CD4-positive, alpha-beta T cell treated with Interleukin-17A for 1 hour (primary cell): ENCODE data around the gene SSU72.
A peak's percentile ranks its signal among the peaks of the same experiment; 100 is the strongest.

Experiments used
- DNase-seq: peaks from one replicate; pipeline ENCODE4 v3.0.0-alpha.2; 2020

The SSU72 gene

DNA sequence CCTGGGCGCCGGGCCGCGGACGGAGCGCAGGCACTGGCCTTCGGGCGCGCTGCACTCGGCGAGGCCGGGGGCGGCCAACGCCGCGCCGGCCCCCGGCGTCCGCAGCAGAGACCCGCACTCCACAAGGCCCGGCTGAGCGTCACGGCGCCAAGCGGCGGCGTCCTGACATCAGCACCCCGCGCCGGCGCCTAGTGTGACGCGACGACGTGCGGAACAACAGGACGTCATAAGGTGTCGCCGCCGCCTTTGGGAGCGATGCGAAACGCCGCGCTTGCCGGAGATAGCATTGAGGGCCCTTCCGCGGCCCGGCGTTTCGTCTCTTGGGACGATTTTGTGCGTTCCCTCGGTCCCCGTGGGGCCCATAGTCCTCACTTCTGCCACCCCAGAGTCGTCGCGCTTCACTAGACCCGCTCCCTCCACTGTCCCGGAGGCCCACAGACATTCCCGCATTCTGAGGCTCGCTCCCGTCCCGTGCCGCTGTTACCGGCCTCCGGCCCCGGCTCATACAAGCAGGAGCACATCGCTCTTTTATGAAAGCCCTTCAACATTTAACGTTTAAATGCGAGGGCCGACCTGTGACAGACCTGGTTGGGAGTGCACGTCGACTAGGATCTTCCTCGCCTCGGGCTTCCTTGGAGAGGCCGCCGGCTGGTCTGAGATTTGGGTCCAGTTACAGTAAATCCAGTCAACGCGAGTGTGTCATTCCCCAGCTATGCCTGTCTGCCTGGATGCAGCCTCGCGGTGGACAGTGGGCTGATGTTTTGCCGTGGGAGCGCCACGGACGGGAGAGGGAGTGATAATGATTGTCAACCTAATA lies at the start of gene SSU72:
Gene SSU72, minus strand, starts transcription at position 143 of the 817 bp plus-strand sequence. CDS start 306 bp downstream, outside the sequence.
- peak; percentile 93 for DNase-seq

DNA sequence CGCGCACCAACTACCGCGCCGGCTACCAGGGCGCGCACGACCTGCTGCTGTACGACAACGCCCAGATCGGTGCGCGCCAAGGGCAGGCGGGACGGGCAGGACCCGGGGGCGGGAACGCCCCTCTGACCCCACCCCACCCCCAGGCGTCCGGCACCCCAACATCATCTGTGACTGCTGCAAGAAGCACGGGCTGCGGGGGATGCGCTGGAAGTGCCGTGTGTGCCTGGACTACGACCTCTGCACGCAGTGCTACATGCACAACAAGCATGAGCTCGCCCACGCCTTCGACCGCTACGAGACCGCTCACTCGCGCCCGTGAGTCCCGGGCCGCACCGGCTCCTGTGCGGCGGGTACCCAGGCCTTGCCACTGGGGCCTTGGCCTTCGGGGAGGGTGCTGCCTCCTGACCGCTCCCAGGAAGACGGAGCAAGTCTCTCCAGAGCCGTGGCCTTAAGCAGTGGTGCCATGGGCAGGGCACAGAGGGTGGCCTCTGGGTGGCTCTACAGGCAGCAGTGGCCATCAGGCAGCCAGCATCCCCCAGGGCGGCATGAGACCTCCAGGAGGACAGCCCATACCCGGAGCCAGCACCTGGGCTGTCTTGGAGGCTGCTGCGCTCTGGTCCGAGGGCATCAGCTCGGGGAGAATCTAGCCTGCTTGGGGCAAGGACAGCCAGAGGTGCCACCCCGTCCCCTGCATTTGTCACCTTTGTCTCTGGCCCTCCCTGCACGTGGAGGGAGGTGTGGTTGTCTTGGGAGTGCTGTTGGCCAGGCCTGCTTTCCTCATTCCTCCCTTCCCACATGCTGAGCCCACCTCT lies 49.2 kb upstream of the SSU72 start:
- DNase-seq: no peak

DNA sequence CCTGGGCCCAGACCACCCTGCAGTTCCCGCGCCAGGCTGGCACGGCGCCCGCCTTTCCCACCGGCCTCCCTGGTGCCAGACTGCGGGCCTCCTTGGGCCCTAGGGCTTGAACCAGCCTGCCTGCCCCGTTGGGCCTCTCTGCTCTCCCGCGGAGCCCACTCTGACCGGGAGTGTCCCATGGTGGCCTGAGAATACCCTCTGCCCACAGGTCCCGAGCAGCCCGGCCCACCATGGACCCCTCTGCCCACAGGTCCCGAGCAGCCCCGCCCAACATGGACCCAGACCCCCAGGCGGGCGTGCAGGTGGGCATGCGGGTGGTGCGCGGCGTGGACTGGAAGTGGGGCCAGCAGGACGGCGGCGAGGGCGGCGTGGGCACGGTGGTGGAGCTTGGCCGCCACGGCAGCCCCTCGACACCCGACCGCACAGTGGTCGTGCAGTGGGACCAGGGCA lies 48.5 kb upstream of the SSU72 start:
- DNase-seq: no peak

DNA sequence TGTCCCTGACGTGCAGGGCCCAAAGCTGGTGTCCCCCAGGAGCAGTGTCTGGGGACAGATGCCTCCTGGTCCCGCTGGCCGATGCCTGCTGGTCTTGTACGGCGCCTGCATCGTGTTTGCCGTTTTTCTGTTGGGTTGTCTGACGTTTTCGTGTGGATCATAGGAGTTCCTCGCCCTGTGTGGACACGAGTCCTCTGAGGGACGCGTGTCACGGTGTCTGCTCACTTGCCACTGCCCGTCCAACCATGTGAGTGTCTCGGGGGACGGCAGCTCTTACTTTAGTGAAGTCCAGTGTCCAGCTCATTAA lies 48.1 kb upstream of the SSU72 start:
- no peak for DNase-seq

DNA sequence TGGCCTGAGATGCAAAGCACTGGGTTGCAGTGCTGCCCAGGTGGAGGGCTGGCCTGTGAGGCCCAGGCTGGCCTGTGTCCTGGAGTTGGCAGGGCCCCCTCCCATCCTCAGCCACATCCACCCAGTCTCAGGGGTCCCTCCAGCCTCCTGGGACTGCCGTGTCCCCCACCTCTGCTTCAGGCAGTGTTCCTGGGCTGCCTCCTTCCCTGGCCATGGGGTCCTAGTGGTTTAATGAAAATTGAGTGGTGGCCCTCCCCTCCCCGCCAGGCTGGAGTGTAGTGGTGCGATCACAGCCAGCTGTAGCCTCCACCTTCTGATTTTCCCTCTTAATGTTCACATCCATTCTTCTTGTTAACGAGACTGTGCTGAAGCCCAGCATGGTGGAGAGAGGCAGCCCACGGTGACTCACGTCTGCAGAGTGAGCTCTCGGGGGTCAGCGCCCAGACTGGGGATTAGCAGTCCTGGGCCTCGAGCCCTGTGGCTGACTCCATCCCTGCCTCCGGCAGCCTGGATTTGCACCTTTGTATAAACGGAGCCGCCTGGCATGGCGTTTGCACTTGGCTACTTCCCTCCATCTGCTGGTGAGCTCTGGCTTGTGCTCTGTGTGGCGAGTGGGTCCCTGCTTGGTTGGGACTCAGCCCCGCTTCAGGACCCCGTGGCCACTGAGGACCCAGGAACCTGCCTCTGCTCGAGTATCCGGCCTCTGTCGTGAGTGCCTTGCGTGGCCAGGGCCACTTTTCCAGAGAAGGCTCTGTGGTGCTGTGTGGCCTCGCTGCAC lies 47.5 kb upstream of the SSU72 start:
- no peak for DNase-seq

DNA sequence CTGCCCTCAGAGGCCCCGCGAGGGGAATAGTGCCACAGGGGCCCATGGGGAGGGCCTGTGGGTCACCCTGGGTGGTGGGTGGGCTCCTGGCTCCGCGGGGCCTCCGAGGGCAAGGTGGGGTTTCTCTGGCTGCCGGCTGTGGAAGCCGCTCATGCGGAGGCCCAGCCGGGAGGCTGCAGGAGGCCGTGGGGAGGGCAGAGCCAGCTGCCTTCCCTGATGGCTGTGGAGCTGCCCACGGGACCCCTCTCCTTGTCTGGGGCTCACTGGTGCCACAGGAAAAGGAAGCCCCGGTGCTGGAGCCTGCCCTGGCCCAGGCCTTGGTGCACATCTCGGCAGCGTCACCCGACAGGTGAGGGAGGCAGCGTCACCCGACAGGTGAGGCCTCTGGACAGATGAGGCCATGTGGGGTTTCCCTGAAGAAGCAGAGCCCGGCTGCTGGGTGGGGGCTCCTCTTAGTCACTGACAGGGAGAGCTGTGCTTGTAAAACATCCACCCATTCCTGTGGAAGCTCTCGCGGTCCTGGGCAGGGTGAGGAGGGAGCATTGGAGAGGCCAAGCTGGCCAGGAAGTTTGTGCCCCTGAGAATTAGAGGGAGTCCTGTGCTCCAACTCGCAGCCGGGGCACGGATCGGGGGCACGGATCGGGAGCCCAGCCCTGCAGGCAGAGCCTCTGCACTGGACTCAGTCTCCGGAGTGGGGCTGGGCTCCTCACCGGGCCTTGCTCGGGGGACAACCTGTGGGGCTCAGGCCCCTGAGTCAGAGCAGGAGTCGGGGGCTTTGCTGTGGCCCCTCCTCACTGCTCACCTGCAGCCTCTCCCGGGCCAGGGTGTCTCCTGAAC lies 46.7 kb upstream of the SSU72 start:
- DNase-seq: no peak

DNA sequence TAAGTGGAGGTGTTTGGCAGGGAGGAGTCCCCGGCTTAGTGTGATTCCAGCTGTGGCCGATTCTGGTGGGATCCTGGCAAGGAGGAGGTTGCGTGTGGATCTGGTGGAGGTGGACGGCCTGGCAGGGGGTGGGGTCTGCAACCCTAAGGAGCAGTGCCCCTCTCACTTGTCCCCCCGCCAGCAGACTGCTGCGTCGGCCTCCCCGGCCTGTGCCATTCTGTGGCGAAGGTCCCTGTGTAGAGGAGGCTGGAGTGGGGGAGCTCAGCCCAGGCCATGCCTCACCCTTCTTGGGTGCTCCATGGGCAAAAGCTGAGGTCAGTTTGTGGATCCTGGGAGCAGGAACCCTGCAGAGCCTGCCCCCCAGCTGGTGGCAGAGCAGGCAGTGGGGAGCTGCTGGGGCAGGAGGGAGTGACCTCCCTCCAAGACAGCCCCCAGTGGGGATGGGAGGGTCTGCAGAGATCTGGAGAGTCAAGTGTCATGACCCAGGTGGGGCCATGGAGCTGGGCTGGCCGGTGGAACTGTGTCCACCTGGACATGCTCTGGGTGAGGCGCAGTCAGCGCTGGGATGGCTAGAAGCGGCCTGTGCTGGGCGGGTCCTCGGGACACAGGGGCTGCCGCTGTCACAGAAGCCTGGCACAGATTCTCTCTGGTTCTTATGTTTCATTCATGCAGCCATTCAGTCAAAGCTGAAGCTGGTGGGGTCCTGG lies 45.9 kb upstream of the SSU72 start:
- DNase-seq: no peak

DNA sequence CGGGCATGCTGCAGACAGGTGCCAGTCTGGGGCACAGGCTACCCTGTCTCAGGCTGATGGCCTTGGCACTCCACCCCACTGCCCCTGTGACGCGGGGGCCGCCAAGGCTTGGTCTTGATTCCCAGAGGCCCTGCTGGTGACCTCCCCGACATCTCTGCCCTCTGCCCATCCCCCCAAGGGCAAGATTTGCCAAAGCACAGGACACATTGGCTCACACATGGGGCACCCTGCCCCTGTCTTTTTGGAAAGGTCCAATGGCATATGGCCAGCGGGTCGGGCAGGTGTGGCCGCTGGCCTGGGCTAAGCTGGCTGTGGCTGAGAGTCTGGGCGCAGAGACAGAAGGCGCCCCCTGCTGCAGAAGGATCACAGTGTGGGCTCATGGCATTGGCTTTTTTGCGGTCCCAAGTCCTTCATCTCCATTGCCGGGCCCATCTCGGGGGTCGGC lies 45.3 kb upstream of the SSU72 start:
- DNase-seq: no peak

DNA sequence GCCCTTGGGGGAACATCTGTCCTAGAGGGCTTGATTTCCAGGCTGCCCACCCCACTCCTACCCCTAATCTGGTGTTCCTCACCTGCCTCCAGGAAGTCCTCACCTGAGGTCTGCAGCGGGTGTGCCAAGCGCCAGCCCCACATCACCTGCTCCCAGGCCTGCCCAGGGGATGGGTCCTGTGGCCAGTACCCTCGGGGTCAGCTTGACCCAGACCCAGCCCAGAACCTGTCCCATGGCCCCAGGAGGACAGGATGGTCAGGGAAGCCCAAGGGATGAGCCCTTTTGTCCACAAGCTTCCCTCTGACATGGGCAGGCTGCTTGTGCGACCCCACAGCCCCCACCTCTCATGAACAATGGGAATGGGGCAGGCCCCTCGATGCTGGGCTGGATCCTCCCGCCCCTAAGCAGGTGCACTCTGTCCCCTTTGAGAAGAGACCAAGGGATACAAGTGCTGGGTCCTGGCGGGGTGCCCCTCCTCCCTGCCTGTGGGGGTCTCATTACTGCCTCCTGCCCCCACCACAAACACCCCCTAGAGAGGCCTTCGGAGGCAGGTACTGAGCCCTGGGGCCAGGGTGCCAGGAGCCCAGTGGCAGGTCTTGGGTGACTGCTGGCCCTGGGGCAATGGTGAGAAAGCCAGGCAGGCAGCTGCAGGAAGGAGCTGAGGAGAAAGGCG lies 43.9 kb upstream of the SSU72 start:
- no peak for DNase-seq

DNA sequence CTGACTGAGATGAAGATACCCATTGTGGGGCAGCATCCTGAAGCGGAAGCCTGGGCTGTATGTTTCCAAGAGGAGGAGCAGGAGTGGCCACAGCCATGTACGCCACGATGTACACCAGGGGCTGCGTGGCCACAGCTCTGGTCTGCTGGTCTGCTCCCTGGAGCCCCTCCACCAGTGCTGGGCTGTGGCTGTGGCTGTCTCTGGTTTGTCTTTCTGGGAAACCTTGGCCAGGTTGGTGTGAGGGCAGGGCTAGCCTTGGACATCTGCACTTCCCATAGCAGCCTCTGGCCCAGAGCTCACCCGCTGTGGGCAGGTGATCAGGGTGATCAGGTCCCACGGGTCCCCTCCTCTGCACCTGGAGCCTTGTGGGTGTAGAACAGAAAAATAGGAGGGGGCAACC lies 43.3 kb upstream of the SSU72 start:
- DNase-seq: no peak

DNA sequence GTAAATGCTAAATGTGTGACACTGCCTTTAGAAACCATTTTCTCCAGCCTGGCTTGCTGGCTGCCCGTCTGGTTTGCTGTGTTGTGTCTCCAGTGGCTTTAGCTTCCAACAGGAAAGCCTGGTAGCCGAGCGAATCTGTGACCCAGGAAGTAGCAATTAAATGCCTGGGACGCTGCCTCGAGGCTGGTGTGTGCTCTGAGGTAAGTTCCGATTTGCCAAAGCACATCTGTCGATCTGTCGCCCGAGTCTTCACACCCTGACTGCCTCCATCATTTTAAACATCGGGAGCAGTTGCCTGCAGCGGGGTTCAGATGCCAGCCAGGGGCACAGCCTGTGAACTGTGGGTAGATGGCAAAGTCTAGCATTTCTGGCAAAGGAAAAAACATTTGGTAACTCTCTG lies 42.9 kb upstream of the SSU72 start:
- DNase-seq: no peak

DNA sequence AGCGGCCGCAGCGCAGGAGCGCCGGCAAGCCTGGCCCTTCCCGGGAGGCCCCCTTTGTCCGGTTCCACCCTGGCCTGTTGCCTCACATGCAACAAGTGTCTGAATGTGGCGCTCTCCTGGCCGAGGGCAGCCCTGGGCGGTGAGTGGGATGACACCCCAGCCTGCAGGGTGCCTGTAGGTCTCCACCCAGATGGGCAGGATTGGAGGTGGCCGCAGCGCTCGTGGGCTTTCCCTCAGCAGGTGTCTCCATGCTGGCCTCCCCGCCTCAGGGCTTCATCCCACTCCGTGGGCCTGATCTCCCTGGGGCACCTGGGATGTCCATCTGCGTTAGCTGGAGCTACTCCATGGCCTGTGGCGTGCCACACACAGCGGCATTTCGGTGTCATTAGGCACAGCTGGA lies 42.2 kb upstream of the SSU72 start:
- no peak for DNase-seq

DNA sequence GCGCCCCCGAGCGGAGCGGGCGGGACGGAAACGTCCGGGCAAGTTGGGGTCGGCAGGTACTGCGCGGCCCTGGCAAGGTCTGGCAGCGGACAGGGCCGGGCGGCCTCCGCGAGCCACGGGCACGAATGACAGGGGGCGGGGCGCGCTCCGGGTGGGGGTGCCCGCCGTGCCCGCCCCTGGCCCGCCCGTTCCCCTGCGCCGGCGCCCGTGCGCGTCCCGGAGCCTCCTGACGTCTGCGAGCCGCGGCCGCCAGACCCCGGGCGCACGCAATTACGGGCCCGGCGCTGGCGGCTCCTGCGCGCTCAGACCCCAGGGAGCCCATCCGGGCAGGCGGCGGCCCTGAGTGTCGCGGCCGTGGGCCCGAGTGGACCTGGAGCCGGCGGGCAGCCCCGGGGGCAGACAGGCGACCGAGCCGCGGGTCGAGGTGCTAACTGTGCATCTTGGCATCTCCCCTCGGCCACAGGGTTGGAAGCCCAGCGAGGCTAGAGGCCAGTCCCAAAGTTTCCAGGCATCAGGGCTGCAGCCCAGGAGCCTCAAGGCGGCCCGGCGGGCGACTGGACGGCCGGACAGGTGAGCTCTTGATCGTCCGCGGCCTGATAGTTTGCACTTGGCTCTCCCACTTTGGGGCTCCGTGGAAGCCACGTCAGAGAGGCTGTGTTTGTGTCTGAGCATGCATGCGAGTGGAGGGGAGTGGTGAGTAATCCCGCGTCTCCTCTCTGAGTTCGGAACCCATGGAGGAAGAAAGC lies 41.6 kb upstream of the SSU72 start:
- DNase-seq: peak; percentile 59

DNA sequence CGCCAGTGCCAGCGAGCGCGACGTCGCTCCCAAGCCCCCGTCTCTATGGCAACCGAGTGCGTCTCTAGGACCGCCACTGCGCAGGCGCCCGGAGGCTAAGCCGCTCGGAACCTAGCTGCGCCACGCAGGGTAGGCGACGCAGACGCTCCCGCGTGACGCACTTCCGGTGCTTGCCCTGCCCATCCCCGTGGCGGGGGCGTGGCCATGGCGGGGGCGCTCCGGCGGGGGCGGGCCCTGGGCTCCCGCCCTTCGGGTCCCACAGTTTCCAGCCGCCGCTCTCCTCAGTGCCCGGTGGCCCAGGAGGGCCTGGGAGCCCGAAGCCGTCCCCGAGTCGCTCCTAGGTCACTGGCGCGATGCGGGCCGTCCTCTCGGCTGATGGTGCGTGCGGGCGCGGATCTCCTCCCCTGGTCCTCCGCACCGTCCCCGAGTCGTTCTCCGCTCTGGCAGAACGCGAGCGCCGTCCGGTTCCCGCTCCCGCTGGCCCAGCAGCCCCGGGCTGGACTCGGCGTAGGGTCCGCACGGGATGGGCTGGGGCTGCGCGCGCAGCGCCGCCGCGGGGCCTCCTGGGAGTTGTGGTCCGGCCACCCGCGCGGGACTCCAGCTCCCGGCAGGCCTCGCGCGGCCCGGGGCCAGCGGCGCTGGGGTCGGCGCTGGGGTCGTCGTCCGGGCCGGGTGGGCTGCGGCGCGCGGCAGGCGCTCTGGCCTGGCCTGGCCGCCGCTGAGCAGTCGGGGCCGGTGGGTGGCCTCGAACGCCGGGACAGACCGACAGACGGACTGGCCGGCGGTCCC lies 40.8 kb upstream of the SSU72 start, which contains the start of gene MIB2:
Gene MIB2, plus strand, starts transcription at position 245 of the 789 bp plus-strand sequence. CDS start 7,953 bp downstream, outside the sequence.
- DNase-seq: peak; percentile 98

DNA sequence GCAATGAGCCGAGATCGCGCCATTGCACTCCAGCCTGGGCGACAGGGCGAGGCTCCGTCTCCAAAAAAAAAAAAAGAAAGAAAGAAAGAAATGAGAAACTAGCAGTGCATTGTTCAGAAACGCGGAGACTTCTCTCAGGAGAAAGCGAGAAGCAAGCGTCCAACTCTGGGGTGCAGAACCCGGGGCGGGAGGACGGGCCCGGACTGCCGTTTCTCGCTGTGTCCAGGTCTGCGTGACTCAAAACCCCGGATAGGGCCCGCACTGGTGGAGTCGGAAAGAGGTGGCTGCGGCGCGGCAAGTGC lies 40.2 kb upstream of the SSU72 start:
- no peak for DNase-seq

DNA sequence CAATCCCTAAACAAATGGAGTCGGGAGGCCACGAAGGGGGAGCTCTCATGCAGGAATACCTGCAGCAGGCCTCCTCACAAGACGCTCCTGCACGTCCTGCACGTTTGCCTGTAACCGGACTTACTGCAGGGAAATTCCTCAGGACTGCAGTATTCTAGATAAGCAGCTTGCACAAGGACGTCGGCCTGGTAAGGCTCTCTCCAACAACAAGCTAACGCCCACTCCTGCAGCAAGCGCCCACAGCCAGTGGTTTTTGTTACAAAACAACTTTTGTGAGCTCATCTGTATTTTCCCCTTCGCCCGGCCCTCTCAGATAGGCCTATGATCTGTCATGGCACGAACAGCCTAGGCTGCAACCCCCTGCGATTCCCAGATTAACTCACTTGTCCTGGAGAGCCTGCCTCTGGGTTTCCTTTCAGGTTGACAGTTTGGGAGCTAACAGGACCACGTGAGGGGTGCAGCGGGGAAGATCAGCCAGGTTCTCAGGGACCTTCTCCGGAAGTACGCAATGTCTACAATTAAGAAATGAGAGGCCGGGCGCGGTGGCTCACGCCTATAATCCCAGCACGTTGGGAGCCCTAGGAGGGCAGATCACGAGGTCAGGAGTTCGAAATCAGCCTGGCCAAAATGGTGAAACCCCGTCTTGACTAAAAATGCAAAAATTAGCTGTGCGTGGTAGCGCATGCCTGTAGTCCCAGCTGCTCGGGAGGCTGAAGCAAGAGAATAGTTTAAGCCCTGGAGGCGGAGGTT lies 39.7 kb upstream of the SSU72 start:
- peak; percentile 72 for DNase-seq

DNA sequence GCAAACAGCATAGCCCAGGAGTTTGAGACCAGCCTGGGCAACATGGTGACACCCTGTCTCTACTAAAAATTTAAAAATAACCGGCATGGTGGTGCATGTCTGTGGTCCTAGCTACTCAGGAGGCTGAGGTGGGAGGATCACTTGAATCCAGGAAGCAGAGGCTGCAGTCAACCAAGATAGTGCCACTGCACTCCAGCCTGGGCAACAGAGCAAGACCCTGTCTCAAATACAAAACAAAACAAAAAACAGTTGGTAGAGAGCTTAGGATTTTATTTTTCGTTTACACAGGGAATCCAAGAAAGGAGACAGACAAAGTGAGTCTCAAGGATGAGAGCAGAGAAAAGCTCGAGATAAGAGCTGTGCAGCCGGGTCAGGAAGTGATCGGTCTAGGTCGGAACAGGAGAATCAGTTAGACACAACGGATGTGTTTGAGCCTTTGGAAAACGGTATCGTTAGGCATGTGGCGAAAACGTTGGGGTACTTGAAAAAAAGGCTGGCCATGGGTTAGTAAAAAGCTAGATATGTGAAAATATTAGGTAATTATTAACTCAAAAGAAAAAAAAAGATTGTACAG lies 38.9 kb upstream of the SSU72 start:
- no peak for DNase-seq

DNA sequence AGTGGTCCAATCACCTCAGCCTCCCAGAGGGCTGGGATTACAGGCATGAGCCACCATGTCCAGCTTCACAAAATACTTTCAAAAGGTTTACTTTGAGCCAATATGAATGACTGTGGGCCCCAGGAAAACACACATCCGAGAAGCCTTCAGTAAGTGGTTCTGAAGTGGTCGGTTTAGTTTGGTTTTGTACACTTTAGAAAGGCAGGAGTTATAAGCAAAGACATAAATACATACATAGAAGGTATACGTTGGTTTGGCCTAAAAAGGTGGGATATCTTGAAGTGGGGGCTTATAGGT lies 37.4 kb upstream of the SSU72 start:
- DNase-seq: no peak

DNA sequence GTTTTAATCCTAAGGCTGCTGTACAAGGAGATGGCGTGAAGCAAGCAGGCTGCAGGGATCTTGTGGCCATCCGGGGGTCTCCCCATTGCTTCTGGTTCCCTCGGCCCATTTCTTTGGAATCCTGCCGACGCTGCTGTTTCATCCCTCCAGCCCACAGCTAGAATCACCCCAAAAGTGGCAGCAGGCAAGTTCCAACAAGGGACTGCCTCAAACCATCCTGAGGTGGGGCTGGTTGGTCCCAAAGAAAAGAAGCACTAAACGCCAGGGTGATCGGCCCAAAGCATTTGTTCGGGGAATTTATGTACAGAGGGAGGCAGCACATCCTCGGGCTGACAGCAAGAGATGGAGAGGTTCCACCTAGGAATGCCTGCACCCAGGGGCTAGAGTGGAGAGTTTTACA lies 36.1 kb upstream of the SSU72 start:
- DNase-seq: no peak
